PC-9 (cell line): ENCODE measurements around the gene CRISP1. TPM values are rescaled to one million over a fixed set of nuclear protein-coding genes. Genes with fewer than 3 reads are reported as not detected.

Source experiments
- Bru-seq: library from RNA; stranded (reverse); fragments of 400-500 nt; gene quantifications from one replicate; lab custom pipeline; 2021; lab: Mats Ljungman, UMichigan
- BruChase-seq, 2 experiments: library from RNA; stranded (reverse); fragments of 400-500 nt; gene quantifications; one replicate each; lab custom pipeline; 2021; lab: Mats Ljungman, UMichigan
- BruUV-seq: library from RNA; stranded (reverse); fragments of 400-500 nt; replicated peaks from 2 replicates; lab custom pipeline; 2021; lab: Mats Ljungman, UMichigan
- CTCF ChIA-PET: fragments of 300-600 bp; sonication (Branson Sonifier 250); formaldehyde crosslinking; loops from one replicate; lab custom pipeline; 2022; ENCODE audit warnings: antibody characterized with exemption; lab: Charles Lee
- POLR2A ChIA-PET: fragments of 300-600 bp; sonication (Branson Sonifier 250); formaldehyde crosslinking; loops from one replicate; lab custom pipeline; 2022; ENCODE audit warnings: antibody characterized with exemption; ENCODE audit not compliant: unreplicated experiment; lab: Charles Lee
- DNase-seq, 2 experiments: peaks; one replicate each; pipeline versions ENCODE4 v3.0.0 to v3.0.0-alpha.2; 2015 to 2022; ENCODE audit warnings: mixed read lengths in 1 of 2
- H2AFZ ChIP-seq: fragments of 200-600 bp; sonication (generic); 2 replicates; pipeline ENCODE4 v1.8.1; 2017; ENCODE audit warnings: antibody characterized with exemption
- H3F3A ChIP-seq: fragments of 200-600 bp; sonication (generic); 2 replicates; pipeline ENCODE4 v1.8.1; 2017; ENCODE audit warnings: antibody characterized with exemption, mild to moderate bottlenecking, low read depth; ENCODE audit not compliant: insufficient read depth
- H3K27ac ChIP-seq: fragments of 200-600 bp; sonication (generic); 2 replicates; pipeline ENCODE4 v1.6.1; 2016; ENCODE audit warnings: mixed run types
- H3K27me3 ChIP-seq: fragments of 200-600 bp; sonication (generic); 2 replicates; pipeline ENCODE4 v1.6.1; 2016; ENCODE audit warnings: low read depth, mixed run types; ENCODE audit not compliant: insufficient read depth
- H3K36me3 ChIP-seq: fragments of 200-600 bp; sonication (generic); 2 replicates; pipeline ENCODE4 v1.6.1; 2016; ENCODE audit warnings: low read depth, mixed run types
- H3K4me1 ChIP-seq: fragments of 200-600 bp; sonication (generic); replicated peaks from 2 replicates; pipeline ENCODE4 v1.6.1; 2016; ENCODE audit warnings: mixed run types; ENCODE audit not compliant: insufficient read depth
- H3K4me2 ChIP-seq: fragments of 200-600 bp; sonication (generic); 2 replicates; pipeline ENCODE4 v1.6.1; 2017; ENCODE audit warnings: mixed run types
- H3K4me3 ChIP-seq: fragments of 200-600 bp; sonication (generic); 2 replicates; pipeline ENCODE4 v1.6.1; 2016; ENCODE audit warnings: mixed run types
- H3K79me2 ChIP-seq: fragments of 200-600 bp; sonication (generic); 2 replicates; pipeline ENCODE4 v1.6.1; 2017; ENCODE audit warnings: low read depth, mixed run types
- H3K9me2 ChIP-seq: fragments of 200-600 bp; sonication (generic); 2 replicates; pipeline ENCODE4 v1.8.1; 2017; ENCODE audit warnings: mild to moderate bottlenecking; ENCODE audit not compliant: insufficient read depth
- H3K9me3 ChIP-seq: fragments of 200-600 bp; sonication (generic); 2 replicates; pipeline ENCODE4 v1.8.1; 2016; ENCODE audit warnings: low read depth; ENCODE audit not compliant: insufficient read depth
- H4K20me1 ChIP-seq: fragments of 200-600 bp; sonication (generic); 2 replicates; pipeline ENCODE4 v1.8.1; 2017; ENCODE audit not compliant: insufficient read depth
- EZH2 ChIP-seq: fragments of 200-600 bp; sonication (generic); IDR thresholded peaks from 2 replicates; pipeline ENCODE4 v1.8.0; 2017; ENCODE audit warnings: antibody characterized with exemption, low read depth
- intact Hi-C: fragments of 100-400 bp; cut with micrococcal nuclease; formaldehyde crosslinking; loops from one replicate; pipeline ENCODE4 v1.10.0; 2022; ENCODE audit not compliant: unreplicated experiment
- long read RNA-seq: library from polyadenylated mRNA; stranded (forward); transcript quantifications from one replicate; pipeline ENCODE4 v2.0.0, GENCODE V29; 2022
- total RNA-seq: library from RNA; stranded (reverse); gene quantifications from 2 replicates; pipeline ENCODE4 v1.2.3, GENCODE V29; 2021
- TF ChIP-seq, protein P1 (sequence below): fragments of 200-600 bp; sonication (generic); conservative IDR thresholded peaks from 2 replicates; pipeline ENCODE4 v1.6.1; 2017; ENCODE audit warnings: mixed run types, antibody characterized with exemption, mild to moderate bottlenecking, moderate library complexity

The CRISP1 gene, protein sequence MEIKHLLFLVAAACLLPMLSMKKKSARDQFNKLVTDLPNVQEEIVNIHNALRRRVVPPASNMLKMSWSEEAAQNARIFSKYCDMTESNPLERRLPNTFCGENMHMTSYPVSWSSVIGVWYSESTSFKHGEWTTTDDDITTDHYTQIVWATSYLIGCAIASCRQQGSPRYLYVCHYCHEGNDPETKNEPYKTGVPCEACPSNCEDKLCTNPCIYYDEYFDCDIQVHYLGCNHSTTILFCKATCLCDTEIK
- not detected in 2 replicates for total RNA-seq
- Bru-seq, nascent RNA: not detected
- not detected for BruChase-seq, experiment 1, labeled RNA remaining after a 2-hour chase
- BruChase-seq, experiment 2, labeled RNA remaining after a 6-hour chase: percentile 2 among the genes with signal in this experiment
- long read RNA-seq: 0 reads

GRCh38 chr6:49866485-49866943 lies at the start of gene CRISP1:
CRISP1 (minus strand) TSS chr6:49866535; CDS start chr6:49857400, 9,135 bp downstream.
- no peak within 1 kb of the TSS for H3K4me2 ChIP-seq
- no peak for DNase-seq
- H3K27ac ChIP-seq: no peak within 1 kb of the TSS
- BruUV-seq: no TSS peak
- H3K4me1 ChIP-seq: no peaks in the 10 kb centered on the region
- intact Hi-C loops: no loop called here
- H2AFZ ChIP-seq: no peak within 1 kb of the TSS
- no peaks in the 10 kb centered on the region for H3K27me3 ChIP-seq
- H3K79me2 ChIP-seq: no peaks in the 10 kb centered on the region
- H3K36me3 ChIP-seq: no peaks in the 10 kb centered on the region
- H3K4me3 ChIP-seq: no peak within 1 kb of the TSS
- ChIA-PET CTCF (no interaction called here), POLR2A (no interaction called here)
- no peaks in the 10 kb centered on the region for H3F3A ChIP-seq
- H4K20me1 ChIP-seq: no peaks in the 10 kb centered on the region
- H3K9me3 ChIP-seq: no peaks in the 10 kb centered on the region
- no peak for TF ChIP-seq EZH2
- TF ChIP-seq, protein P1, sequence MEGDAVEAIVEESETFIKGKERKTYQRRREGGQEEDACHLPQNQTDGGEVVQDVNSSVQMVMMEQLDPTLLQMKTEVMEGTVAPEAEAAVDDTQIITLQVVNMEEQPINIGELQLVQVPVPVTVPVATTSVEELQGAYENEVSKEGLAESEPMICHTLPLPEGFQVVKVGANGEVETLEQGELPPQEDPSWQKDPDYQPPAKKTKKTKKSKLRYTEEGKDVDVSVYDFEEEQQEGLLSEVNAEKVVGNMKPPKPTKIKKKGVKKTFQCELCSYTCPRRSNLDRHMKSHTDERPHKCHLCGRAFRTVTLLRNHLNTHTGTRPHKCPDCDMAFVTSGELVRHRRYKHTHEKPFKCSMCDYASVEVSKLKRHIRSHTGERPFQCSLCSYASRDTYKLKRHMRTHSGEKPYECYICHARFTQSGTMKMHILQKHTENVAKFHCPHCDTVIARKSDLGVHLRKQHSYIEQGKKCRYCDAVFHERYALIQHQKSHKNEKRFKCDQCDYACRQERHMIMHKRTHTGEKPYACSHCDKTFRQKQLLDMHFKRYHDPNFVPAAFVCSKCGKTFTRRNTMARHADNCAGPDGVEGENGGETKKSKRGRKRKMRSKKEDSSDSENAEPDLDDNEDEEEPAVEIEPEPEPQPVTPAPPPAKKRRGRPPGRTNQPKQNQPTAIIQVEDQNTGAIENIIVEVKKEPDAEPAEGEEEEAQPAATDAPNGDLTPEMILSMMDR: no peak
- no peaks in the 10 kb centered on the region for H3K9me2 ChIP-seq

- ChIA-PET POLR2A (no interaction called here), CTCF (no interaction called here)
- DNase-seq: no peak
- H3K4me1 ChIP-seq: no peaks in the 10 kb centered on the region
- H3K36me3 ChIP-seq: no peaks in the 10 kb centered on the region
- no peaks in the 10 kb centered on the region for H3F3A ChIP-seq
- no peak overlapping the region for H3K4me2 ChIP-seq
- H2AFZ ChIP-seq: no peak overlapping the region
- no peaks in the 10 kb centered on the region for H3K27me3 ChIP-seq
- no TSS peak for BruUV-seq
- no peak overlapping the region for H3K27ac ChIP-seq
- no peak for TF ChIP-seq EZH2
- TF ChIP-seq, protein P1: no peak
- no peaks in the 10 kb centered on the region for H4K20me1 ChIP-seq
- no peaks in the 10 kb centered on the region for H3K9me2 ChIP-seq
- H3K4me3 ChIP-seq: no peak overlapping the region
- no peaks in the 10 kb centered on the region for H3K79me2 ChIP-seq
- intact Hi-C loops: no loop called here
- no peaks in the 10 kb centered on the region for H3K9me3 ChIP-seq
Measured at GRCh38 chr6:49915035-49915434, 48.7 kb upstream of the CRISP1 start.

GRCh38 chr6:49913636-49914375 lies 47.5 kb upstream of the CRISP1 start:
- Histone ChIP-seq H3K27ac (no peak overlapping the region), H2AFZ (no peak overlapping the region), H3K79me2 (no peaks in the 10 kb centered on the region), H3F3A (no peaks in the 10 kb centered on the region), H4K20me1 (no peaks in the 10 kb centered on the region), H3K9me3 (no peaks in the 10 kb centered on the region), H3K9me2 (no peaks in the 10 kb centered on the region), H3K4me2 (no peak overlapping the region), H3K4me1 (no peaks in the 10 kb centered on the region), H3K4me3 (no peak overlapping the region), H3K36me3 (no peaks in the 10 kb centered on the region), H3K27me3 (no peaks in the 10 kb centered on the region)
- no peak for TF ChIP-seq EZH2
- TF ChIP-seq, protein P1: no peak
- DNase-seq: no peak
- BruUV-seq: no TSS peak
- ChIA-PET POLR2A (no interaction called here), CTCF (no interaction called here)
- intact Hi-C loops: no loop called here
